ENCODE data around the gene GPX3. TPM values are rescaled to one million over a fixed set of nuclear protein-coding genes. Genes with fewer than 3 reads are reported as not detected.

The GPX3 gene
- 2.8 TPM for polyA plus RNA-seq

DNA sequence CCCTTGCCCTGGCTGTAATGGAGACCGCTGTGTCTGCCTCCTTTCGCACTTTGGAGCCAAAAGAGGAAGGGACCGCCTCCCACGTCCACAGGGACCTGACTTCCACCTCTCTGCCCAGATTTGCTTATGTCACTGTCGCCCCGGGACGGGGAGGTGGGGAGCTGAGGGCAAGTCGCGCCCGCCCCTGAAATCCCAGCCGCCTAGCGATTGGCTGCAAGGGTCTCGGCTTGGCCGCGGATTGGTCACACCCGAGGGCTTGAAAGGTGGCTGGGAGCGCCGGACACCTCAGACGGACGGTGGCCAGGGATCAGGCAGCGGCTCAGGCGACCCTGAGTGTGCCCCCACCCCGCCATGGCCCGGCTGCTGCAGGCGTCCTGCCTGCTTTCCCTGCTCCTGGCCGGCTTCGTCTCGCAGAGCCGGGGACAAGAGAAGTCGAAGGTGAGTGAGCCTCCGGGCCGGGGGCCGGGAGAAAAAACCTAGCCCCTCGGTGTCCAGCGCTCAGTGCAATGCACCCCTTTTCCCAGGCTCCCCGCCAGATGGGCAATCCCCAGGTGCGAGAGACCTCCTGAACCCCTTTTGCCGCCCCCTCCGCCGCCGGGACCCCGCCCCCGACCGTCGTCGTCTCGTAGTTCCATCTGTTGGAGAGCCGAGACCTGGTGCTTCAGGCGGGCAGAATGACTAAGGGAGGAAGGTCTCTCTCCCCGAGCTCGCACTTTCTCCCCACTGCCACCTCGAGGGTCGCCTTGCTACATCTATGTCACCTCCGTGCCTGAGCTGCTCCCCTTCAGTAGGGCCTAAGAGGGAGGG, at the start of gene GPX3:
GPX3 (plus strand) TSS at position 288 of the 807 bp plus-strand sequence; CDS start at position 352, 64 bp downstream.
- H3K4me1 Mint-ChIP-seq = peaks cover 5 to 16% (median 15%) of the 10 kb centered on the region in 3 donors
- peak within 1 kb of the TSS in 1 of 3 donors; percentile 71 for H3K27ac Mint-ChIP-seq
- H3K36me3 Mint-ChIP-seq = peaks cover 2% of the 10 kb centered on the region
- H3K27me3 Mint-ChIP-seq = no peaks in the 10 kb centered on the region
- peak within 1 kb of the TSS; percentile 36 to 91 (median 78) for H3K4me3 Mint-ChIP-seq
- no peaks in the 10 kb centered on the region for H3K9me3 Mint-ChIP-seq

- Mint-ChIP-seq H3K27me3 (peaks cover 2% of the 10 kb centered on the region), H3K27ac (no peak overlapping the region), H3K9me3 (peaks cover 0 to 9% (median 8%) of the 10 kb centered on the region in 3 donors), H3K36me3 (no peaks in the 10 kb centered on the region), H3K4me1 (no peaks in the 10 kb centered on the region), H3K4me3 (no peak overlapping the region)
Observed at GRCh38 chr5:150978590-150978989, 41.8 kb upstream of the GPX3 start.

GRCh38 chr5:150987746-150988145, 32.6 kb upstream of the GPX3 start:
- H3K27ac Mint-ChIP-seq = no peak overlapping the region
- H3K9me3 Mint-ChIP-seq = peaks cover 3 to 7% (median 6%) of the 10 kb centered on the region in 3 donors
- peaks cover 3% of the 10 kb centered on the region for H3K27me3 Mint-ChIP-seq
- peaks cover 3% of the 10 kb centered on the region for H3K36me3 Mint-ChIP-seq
- no peak overlapping the region for H3K4me3 Mint-ChIP-seq
- H3K4me1 Mint-ChIP-seq = no peaks in the 10 kb centered on the region

- peaks cover 3% of the 10 kb centered on the region for H3K27me3 Mint-ChIP-seq
Observed at GRCh38 chr5:150989695-150990094, 30.7 kb upstream of the GPX3 start.

GRCh38 chr5:150992705-150993104, 27.7 kb upstream of the GPX3 start:
- Mint-ChIP-seq H3K4me3 (peak overlapping the region in 1 of 4 donors; percentile 83), H3K27ac (no peak overlapping the region), H3K27me3 (no peaks in the 10 kb centered on the region), H3K36me3 (peaks cover 1% of the 10 kb centered on the region), H3K4me1 (no peaks in the 10 kb centered on the region), H3K9me3 (peaks cover 1 to 15% (median 3%) of the 10 kb centered on the region in 3 donors)

More at GRCh38 chr5:150989695-150990094, 30.7 kb upstream of the GPX3 start:
- peaks cover 0 to 13% (median 3%) of the 10 kb centered on the region in 3 donors for H3K9me3 Mint-ChIP-seq
- no peaks in the 10 kb centered on the region for H3K4me1 Mint-ChIP-seq
- no peak overlapping the region for H3K4me3 Mint-ChIP-seq
- H3K36me3 Mint-ChIP-seq = peaks cover 3% of the 10 kb centered on the region
- H3K27ac Mint-ChIP-seq = no peak overlapping the region

DNA sequence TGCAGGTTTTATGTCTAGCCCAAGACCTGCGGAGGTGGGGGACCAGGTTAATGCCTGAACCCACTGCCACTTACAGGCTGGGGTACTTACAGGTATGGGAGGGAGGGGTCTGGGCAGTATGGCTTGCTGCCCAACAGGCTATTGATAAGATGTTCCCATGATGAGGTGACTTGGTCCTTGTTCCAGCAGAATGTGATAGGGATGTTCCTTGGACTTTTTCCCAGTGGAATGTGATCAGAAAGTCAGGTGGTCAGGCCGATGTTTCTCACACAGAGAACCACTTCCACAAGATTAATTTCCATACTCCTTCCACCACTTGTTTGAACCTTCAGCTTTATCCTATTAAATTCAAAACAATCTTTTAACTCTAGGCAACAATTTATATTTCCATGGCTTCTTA, 27.0 kb upstream of the GPX3 start:
- Mint-ChIP-seq H3K4me3 (no peak overlapping the region), H3K36me3 (peaks cover 1% of the 10 kb centered on the region), H3K27ac (no peak overlapping the region), H3K9me3 (peaks cover 1 to 15% (median 3%) of the 10 kb centered on the region in 3 donors), H3K27me3 (no peaks in the 10 kb centered on the region), H3K4me1 (no peaks in the 10 kb centered on the region)

DNA sequence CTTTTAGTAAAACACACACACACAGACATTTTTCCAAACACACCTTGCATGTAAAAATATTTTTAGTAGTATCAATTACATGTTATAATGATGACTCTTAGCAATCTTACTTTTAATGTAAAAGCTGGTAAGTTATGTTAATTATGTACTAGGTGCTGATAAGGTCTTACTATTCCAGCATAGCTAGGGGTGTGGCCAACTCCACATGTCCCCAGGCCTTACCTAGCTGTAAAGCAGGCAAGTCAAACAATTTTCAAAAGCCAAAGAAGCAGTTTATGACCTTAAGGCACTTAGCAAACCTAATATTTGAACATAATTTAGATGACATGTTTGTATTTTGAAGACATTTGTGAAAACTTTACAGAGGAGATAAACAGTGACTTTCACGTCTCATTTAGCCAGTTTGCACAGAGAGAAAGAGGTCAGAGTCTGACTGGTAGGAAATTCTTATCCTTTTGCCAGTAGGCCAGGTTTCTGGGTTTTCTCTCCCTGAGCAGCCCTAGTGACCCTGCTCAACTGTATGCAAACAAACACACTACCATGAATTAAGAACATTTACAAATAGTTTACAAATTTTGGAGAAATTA, 26.5 kb upstream of the GPX3 start:
- H3K27me3 Mint-ChIP-seq = no peaks in the 10 kb centered on the region
- no peaks in the 10 kb centered on the region for H3K4me1 Mint-ChIP-seq
- H3K36me3 Mint-ChIP-seq = peaks cover 1% of the 10 kb centered on the region
- H3K9me3 Mint-ChIP-seq = peaks cover 1 to 15% (median 3%) of the 10 kb centered on the region in 3 donors
- H3K4me3 Mint-ChIP-seq = no peak overlapping the region
- no peak overlapping the region for H3K27ac Mint-ChIP-seq

DNA sequence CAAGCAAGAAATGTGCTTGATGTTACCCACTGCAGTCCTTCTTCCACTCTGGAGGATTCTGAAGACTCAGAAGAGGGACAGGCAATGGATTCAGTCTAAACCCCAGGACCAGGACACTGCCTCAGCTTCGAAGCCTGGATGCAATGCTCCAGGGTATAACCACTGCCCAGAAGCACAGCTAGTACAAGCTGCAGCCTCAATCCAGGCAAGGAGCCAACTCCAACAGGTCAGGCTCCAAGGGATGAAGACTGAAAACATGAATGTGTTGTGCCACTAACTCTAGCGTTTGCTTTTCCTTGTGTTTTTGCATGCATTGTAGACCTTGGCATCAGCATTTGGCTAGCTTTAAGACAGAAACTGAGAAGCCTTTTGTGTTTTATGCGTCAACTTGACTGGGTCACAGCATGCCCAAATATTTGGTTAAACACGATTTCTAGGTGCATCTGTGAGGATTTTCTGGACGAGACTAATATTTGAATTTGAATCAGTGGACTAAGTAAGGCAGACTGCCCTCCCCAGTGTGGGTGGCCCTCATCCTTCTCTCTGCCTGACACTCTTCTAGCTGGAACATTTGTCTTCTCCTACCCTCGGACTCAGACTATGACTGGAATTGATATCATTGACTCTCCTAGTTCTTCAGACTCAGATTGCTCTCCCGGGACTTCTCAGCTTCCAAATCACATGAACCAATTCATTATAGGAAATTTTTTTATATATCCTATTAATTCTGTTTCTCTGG, 20.5 kb upstream of the GPX3 start:
- Mint-ChIP-seq H3K4me1 (peaks cover 0 to 2% (median 0%) of the 10 kb centered on the region in 3 donors), H3K27me3 (peaks cover 3% of the 10 kb centered on the region), H3K9me3 (peaks cover 0 to 2% (median 1%) of the 10 kb centered on the region in 3 donors), H3K36me3 (no peaks in the 10 kb centered on the region), H3K27ac (no peak overlapping the region), H3K4me3 (no peak overlapping the region)

GRCh38 chr5:151001436-151001835, 19.0 kb upstream of the GPX3 start:
- Mint-ChIP-seq H3K4me1 (peaks cover 0 to 2% (median 0%) of the 10 kb centered on the region in 3 donors), H3K36me3 (no peaks in the 10 kb centered on the region), H3K27me3 (peaks cover 3% of the 10 kb centered on the region), H3K9me3 (no peaks in the 10 kb centered on the region), H3K27ac (no peak overlapping the region), H3K4me3 (no peak overlapping the region)

DNA sequence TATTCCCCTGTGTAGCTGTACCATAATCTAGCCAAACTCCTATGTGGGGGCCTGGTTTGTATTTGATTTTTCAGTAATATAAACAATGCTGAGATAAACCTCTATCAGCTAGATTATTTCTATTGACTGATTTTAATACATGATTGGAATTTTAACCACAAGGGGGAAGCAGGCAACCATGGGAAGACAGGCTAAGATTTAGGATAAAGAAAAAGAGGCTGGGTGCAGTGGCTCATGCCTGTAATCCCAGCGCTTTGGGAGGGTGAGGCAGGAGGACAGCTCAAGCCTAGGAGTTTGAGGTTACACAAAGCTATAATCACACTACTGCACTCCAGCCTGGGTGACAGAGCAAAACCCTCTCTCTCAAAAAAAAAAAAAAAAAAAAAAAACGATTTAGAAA, 18.1 kb upstream of the GPX3 start:
- no peaks in the 10 kb centered on the region for H3K36me3 Mint-ChIP-seq
- H3K4me3 Mint-ChIP-seq = no peak overlapping the region
- peaks cover 0 to 2% (median 0%) of the 10 kb centered on the region in 3 donors for H3K4me1 Mint-ChIP-seq
- no peaks in the 10 kb centered on the region for H3K9me3 Mint-ChIP-seq
- peaks cover 3% of the 10 kb centered on the region for H3K27me3 Mint-ChIP-seq
- H3K27ac Mint-ChIP-seq = no peak overlapping the region

- peaks cover 0 to 2% (median 0%) of the 10 kb centered on the region in 3 donors for H3K4me1 Mint-ChIP-seq
- H3K4me3 Mint-ChIP-seq = no peak overlapping the region
- H3K27ac Mint-ChIP-seq = no peak overlapping the region
- H3K9me3 Mint-ChIP-seq = no peaks in the 10 kb centered on the region
- H3K27me3 Mint-ChIP-seq = peaks cover 3% of the 10 kb centered on the region
- no peaks in the 10 kb centered on the region for H3K36me3 Mint-ChIP-seq
Observed at GRCh38 chr5:151002681-151003502, 17.5 kb upstream of the GPX3 start.

- Mint-ChIP-seq H3K9me3 (no peaks in the 10 kb centered on the region), H3K4me1 (peaks cover 0 to 2% (median 0%) of the 10 kb centered on the region in 3 donors), H3K4me3 (no peak overlapping the region), H3K27me3 (peaks cover 3% of the 10 kb centered on the region), H3K36me3 (no peaks in the 10 kb centered on the region), H3K27ac (peak overlapping the region in 2 of 3 donors; percentile 1 to 20)
Observed at GRCh38 chr5:151003503-151003860, 16.9 kb upstream of the GPX3 start.

- Mint-ChIP-seq H3K27me3 (peaks cover 3% of the 10 kb centered on the region), H3K4me1 (peaks cover 0 to 2% (median 0%) of the 10 kb centered on the region in 3 donors), H3K27ac (no peak overlapping the region), H3K36me3 (no peaks in the 10 kb centered on the region), H3K4me3 (no peak overlapping the region), H3K9me3 (no peaks in the 10 kb centered on the region)
Observed at GRCh38 chr5:151004499-151004898, 15.9 kb upstream of the GPX3 start.

GRCh38 chr5:151005187-151005949, 15.0 kb upstream of the GPX3 start:
- Mint-ChIP-seq H3K36me3 (no peaks in the 10 kb centered on the region), H3K27me3 (peaks cover 3% of the 10 kb centered on the region), H3K4me1 (peaks cover 0 to 2% (median 0%) of the 10 kb centered on the region in 3 donors), H3K4me3 (no peak overlapping the region), H3K27ac (no peak overlapping the region), H3K9me3 (no peaks in the 10 kb centered on the region)
